SH-SY5Y (cell line): ENCODE results near the gene ZCCHC14.

Experiments used
- GATA2 ChIP-seq: IDR thresholded peaks from 2 replicates; pipeline ENCODE4 v1.6.1; 2011; ENCODE audit warnings: mild to moderate bottlenecking, low read depth, low read length
- GATA3 ChIP-seq: IDR thresholded peaks from 2 replicates; pipeline ENCODE4 v1.6.1; 2011; ENCODE audit warnings: low read depth, mild to moderate bottlenecking, low read length, moderate library complexity

Gene ZCCHC14

DNA sequence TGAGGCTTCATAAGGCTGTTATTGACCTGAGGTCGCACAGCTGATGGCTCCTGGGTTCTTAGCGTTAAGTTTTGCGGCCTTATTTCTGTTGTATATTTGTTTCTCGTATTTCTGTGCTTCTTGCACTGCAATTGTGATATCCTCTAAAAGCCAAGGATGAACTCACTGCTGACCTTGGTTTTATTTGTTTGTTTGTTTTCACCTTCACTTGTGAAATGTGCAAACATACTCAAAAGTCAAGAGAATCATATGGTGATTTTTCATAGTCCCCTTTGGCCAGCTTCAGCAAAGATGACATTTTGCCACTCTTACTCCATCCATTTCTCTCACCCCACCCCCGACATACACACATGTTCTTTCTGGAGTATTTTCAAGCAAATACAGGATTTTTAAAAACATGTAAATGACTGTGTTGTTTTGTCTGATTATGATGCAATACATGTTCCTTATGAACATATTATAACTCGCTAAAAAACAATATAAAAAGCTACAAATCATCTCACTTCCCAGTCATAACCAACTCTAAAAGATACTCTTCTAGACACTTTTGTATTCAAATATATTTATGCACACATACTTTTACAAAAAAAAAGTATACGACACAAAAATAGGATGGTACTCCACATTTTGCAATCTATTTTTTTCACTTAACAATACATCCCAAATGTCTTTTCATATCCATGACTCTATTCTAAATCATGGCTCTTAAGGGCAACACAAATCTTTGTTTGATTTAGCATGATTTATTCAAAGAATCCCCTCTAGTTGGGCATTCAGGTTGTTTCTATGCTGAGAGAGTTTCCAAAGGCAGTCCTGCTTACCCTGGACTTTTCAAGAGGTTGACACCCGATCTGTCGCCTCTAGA, 5.7 kb upstream of the ZCCHC14 start:
- no peak for TF ChIP-seq GATA3
- TF ChIP-seq GATA2 = no peak

DNA sequence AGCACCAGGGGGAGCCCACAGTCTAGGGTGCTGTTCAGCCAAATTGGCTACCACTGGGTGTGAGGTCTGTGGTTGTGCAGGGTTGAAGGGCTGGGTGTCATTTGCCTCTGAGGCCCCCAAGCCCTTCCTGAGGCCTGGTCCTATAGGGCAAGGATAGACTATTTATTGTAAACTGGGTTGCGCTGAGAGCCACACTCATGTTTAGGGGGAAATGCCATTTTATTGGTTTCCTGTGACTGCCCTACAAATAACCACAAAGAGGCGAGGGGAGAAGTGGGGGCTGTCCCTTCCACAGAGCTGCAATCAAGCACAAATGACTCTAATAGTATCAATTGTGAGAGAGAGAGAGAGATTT, 3.6 kb upstream of the ZCCHC14 start:
- TF ChIP-seq GATA3 (no peak), GATA2 (no peak)

DNA sequence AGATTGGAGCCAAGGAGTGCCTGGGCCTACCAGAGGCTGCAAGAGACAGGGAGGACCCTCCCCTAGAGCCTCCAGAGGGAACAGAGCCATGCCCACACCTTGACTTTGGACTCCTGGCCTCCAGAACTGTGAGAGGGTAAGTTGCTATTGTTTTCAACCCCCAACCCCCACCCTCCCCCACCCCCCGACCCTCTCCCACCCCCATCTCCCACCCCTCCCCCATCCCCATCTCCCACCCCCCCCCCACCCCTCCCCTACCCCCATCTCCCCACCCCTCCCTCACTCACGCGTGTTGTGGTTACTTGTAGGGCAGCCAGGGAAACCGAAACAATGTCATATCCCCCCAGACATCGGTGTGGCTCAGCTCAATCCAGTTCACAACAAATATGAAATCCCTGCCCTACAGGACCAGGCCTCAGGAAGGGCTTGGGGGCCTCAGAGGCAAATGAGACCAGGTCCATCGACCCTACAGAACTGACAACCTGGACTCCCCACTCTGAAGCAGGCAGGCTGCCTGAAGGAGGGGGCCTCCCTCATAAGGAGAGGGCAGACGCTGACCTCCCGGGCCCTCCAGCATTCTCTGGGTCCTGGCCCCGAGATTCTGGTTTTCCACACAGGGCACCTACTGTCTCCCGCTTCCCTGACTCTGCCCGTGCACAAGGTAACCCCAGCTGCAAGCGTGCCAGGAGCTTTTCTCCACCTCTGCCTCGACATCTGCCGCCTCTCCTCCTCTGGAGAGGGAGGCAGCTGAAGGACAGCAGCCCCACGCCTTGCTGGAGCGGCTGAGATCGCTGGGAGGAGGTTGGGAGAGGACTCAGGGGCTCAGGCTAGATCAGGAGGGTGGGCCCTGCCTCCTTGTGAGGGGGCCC, 3.0 kb upstream of the ZCCHC14 start:
- TF ChIP-seq GATA2 = no peak
- TF ChIP-seq GATA3 = no peak

DNA sequence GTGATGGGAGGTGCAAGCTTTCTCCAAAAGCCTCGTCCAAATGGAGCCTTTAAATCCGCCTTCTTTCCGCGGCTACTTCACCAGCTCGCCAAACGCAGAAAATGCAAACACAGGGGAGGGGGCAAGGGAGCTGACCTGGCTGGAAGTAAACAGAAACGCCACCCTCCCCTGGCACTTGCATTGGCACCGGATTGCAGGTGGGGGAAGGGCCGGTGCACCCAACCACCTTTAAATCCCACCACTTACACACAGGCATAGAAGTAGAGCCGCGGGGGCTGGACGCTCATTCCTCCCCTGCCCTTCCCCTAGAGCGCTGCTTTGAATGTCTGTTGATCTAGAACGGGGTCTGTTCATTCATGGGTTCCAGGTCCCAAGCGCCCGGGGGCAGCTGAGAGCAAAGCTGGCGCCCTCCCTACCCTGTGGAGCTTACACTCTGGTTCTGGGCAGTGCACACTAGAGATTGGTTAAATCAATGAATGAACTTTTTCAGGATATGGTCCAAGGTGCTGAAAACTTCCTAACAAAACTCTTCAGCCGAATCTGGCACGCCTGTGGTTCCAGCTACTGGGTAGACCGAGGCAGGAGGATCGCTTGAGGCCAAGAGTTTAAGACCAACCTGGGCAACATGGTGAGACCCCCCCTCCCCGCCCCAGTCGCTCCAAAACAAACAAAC, 920 bp upstream of the ZCCHC14 start:
- no peak for TF ChIP-seq GATA2
- TF ChIP-seq GATA3 = no peak

DNA sequence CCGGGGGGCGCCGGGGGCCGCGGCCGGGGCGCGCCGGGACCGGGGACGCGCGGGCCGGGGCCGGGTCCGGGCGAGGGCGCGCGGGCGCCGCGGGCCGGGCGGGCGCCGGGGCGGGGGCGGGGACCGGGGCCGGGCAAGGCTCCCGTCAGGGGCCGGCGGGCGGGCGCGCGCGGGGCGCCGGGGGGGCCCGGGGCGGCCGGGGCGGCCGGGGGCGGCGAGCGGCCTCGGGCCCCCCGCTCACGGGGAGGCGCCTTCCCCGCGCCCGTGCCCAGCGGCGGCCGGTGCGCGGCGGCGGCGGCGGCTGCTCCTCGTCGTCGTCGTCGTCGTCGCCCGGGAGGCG, 563 bp downstream of the ZCCHC14 start:
- TF ChIP-seq GATA2 (no peak), GATA3 (no peak)

DNA sequence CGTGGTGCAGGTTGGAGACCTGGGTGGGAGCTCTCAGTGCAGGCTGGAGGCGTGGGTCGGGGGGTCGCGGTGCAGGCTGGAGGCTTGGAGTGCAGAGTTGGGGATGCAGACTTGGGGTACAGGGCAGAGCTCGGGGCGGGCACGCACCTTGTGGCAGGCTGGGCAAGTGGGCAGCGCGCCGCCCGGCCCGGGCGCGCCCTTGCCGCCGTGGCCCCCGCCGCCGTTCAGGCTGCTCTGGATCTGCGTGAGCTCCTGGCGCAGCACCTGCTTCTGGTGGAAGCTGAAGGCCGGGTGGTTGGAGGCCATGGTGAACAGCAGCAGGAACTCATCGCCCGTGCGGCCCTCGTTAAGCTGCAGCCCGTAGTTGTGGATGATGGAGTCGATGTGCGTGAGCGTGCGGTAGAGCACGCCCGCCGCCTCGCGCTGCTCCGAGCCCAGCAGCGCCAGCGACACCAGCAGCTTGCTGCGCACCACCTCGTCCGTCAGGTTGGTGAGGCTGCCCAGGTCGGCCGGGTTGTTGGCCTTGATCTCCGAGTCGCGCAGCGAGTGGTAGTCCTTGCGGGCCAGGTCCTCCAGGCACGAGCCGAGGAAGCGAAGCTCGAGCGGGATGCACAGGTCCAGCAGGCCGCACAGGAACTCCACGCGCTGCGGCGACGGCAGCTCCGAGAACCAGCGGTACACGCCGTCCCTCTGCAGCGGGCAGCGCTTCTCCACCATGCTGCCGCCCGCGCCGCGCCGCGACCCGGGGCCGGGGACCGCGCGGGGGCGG, 1.1 kb downstream of the ZCCHC14 start:
- no peak for TF ChIP-seq GATA2
- TF ChIP-seq GATA3 = no peak

DNA sequence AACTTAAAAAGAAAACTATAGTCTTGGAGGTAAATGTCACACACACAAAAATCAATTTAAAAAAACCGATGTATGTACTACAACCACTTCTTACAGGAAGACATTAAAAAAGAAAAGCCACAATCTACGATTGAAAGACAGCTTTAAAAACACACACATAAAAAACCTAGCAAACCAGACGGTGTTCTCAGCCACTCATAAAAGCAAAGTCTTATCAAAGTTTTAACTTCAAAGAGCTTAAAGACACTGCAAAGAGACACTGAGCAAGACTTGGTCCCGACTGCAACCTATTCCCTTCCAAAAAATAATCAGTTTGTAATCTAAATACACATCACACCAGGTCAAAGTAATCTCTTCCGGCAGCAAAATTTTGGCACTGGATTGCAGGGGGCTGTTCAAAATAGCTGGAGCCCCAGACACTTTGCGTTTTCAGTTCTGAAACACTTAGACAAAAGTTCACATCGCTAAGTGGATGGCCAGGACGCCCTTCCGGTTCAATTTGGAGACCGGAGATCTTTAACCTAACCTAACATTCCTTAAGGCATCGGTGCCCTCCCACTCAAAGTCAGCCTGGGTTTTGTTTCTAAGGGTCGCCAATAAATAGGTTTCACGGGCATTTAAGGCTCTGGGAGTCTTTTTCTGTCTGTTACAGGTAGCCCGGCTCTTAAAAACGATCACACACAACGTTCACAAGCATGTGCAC, 2.6 kb downstream of the ZCCHC14 start:
- no peak for TF ChIP-seq GATA2
- TF ChIP-seq GATA3 = no peak

DNA sequence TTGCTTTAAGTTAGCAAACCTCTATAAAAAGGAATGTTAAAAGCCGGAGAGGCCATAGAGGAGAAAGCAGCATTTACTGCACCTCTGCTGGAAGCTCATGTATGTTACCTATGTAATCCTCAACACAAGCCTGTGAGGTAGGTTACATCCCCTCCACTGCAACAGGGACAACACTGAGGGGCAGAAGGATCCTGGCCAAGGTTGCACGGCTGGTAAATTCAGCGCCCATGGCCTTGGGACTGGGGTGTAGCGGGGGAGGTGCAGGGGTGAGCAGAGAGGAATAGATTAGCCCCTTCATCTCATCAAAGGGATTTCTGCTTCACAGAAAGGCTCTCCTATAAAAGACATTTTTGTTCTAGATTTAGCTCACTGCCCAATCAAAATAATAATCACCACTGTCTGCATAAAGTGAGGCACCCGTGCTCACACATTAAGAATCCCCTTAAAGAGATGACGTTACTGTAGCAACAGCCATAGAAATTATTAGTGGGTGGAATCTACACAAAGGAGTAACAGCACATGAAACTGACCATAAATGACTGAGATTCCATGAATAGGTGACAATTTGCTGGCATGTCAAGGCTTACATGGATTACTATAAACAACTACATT, 3.3 kb downstream of the ZCCHC14 start:
- TF ChIP-seq GATA3 (no peak), GATA2 (no peak)

DNA sequence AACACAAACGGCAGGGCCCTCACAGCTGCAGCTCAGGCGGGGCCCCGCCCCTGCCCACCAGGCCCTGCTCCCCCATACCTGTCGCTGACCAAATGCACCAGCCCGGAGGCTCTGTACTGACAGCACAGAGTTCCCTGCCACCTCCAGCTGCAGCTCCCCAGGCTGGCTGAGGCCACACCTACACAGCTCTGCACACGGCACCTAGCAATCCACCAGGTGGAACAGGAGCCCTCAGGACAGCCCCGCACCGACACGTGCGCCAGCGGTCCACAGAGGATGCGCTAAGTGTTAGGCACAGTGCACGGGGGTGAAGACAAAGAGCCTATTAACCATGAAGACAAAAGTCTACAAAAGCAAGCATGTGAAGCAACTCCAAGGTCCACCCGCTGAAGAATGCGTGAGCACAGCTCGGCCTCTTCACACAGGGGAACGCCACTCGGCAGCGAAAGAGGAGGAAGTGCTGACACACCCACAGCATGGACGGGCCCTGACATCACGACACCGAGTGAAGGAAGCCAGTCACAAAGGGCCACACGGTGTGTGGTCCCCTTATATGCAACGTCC, 5.4 kb downstream of the ZCCHC14 start:
- TF ChIP-seq GATA3 (no peak), GATA2 (no peak)

DNA sequence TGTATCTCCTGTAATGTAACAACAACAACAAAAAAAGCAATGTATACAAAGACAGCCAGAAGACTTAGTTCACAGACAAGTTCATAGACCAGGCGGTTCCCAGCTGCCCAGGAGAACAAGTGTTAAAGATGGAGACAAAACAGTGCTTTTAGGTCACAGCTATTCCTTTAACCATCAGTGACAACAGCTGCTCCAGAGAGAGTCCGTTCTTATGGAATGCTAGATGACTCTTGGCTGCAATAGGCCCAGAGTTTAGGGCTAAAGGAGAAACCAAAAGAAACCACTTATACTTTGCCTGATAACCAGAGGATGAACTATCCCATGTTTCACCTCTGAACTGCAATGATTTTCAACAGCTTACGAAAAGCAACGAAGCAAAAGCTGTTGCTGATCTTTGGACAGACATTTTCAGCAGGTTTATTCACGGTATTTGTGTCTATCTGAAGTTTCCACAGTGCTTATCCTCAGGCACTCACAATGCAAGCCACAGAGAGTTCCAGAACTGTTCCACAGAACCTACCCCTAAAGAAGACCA, 6.0 kb downstream of the ZCCHC14 start:
- TF ChIP-seq GATA3 (no peak), GATA2 (no peak)

DNA sequence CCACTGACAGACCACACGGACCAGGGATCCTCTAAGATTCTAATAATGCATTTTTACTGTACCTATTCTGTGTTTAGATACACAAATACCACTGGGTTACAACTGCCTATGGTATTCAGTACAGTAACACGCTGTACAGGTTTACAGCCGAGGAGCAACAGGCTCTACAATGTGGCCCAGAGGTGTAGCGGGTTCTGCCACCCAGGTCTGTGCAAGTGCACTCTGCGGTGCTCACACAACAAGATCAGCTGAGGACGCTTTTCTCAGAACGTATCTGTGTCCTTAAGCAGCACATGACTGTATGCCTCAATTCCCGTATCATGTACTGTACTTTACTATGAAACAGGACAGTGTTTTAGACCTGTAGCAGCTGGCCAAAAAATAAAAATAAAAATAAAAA, 6.5 kb downstream of the ZCCHC14 start:
- TF ChIP-seq GATA2 (no peak), GATA3 (no peak)

DNA sequence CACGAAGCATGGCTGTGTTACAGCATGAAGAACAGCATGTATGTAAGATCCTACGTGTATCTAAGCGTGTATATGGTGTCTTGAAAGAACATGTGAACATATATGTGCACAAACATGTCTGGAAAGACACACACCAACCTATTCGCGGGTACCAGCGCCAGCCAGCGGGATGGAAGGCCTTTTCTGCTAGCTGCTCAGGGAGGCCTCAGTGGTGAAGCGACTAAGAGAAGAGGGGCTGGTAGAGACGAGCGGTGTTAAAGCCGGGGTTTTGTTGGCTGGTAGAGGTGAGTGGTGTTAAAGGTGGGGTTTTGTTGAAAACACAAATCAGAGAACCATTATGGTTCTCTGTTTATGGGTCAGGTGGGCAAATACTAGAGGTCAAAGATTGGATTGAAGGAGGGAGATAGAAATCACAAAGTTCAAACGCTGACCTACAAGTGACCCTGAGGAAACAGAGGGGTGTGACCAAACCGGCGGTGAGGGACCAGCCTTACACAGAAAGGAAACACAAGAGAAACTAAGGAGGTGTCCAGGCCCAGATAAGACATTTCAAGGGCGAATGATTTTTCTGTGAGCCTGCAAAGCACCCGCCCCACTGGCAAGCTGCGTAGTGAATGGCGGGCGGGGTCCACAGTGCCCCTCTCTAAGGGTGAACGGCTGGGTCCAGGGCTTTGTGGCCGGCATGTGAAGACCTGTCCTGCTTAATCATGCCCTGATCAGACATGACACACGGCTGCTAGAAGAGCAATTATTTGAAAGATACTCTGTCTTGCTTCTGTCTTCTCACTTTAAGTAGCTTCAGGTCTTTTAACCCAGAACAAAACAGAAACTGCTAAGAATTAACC, 8.1 kb downstream of the ZCCHC14 start:
- TF ChIP-seq GATA3 (no peak), GATA2 (no peak)
